IPS-15b (cell line): ENCODE measurements around the gene SNRNP48.

ENCODE experiments used
- H3K27me3 ChIP-seq: one replicate; pipeline ENCODE4 v1.6.1; 2013; ENCODE audit warnings: low read length; ENCODE audit not compliant: control insufficient read depth, insufficient read depth
- H3K36me3 ChIP-seq: one replicate; pipeline ENCODE4 v1.6.1; 2013; ENCODE audit warnings: low read length; ENCODE audit not compliant: control insufficient read depth, insufficient read depth
- H3K4me1 ChIP-seq: one replicate; pipeline ENCODE4 v1.6.1; 2013; ENCODE audit warnings: mild to moderate bottlenecking, low read length; ENCODE audit not compliant: control insufficient read depth, insufficient read depth
- H3K4me3 ChIP-seq: one replicate; pipeline ENCODE4 v1.5.1; 2013; ENCODE audit warnings: low read depth, low read length
- H3K9ac ChIP-seq: one replicate; pipeline ENCODE4 v1.6.1; 2013; ENCODE audit warnings: low read depth, mild to moderate bottlenecking, low read length
- H3K9me3 ChIP-seq: one replicate; pipeline ENCODE4 v1.6.1; 2013; ENCODE audit warnings: mild to moderate bottlenecking, low read length; ENCODE audit not compliant: control insufficient read depth, insufficient read depth

Gene SNRNP48

GRCh38 chr6:7615611-7616383 lies 25.8 kb downstream of the SNRNP48 start:
- Histone ChIP-seq H3K9ac (no peak overlapping the region), H3K9me3 (no peaks in the 10 kb centered on the region), H3K4me3 (no peak overlapping the region), H3K36me3 (no peaks in the 10 kb centered on the region), H3K27me3 (no peaks in the 10 kb centered on the region), H3K4me1 (no peaks in the 10 kb centered on the region)

- Histone ChIP-seq H3K9ac (no peak overlapping the region), H3K9me3 (no peaks in the 10 kb centered on the region), H3K36me3 (no peaks in the 10 kb centered on the region), H3K27me3 (no peaks in the 10 kb centered on the region), H3K4me3 (no peak overlapping the region), H3K4me1 (no peaks in the 10 kb centered on the region)
Observed at GRCh38 chr6:7617801-7618764, 28.1 kb downstream of the SNRNP48 start.

- Histone ChIP-seq H3K9ac (no peak overlapping the region), H3K36me3 (no peaks in the 10 kb centered on the region), H3K4me1 (peaks cover 3% of the 10 kb centered on the region), H3K9me3 (no peaks in the 10 kb centered on the region), H3K27me3 (no peaks in the 10 kb centered on the region), H3K4me3 (no peak overlapping the region)
Observed at GRCh38 chr6:7621761-7622160, 31.8 kb downstream of the SNRNP48 start.

- Histone ChIP-seq H3K9me3 (no peaks in the 10 kb centered on the region), H3K4me3 (no peak overlapping the region), H3K4me1 (peaks cover 3% of the 10 kb centered on the region), H3K9ac (no peak overlapping the region), H3K27me3 (no peaks in the 10 kb centered on the region), H3K36me3 (no peaks in the 10 kb centered on the region)
Observed at GRCh38 chr6:7624796-7625710, 35.1 kb downstream of the SNRNP48 start.

GRCh38 chr6:7628479-7628878 lies 38.5 kb downstream of the SNRNP48 start:
- H3K9me3 ChIP-seq, result no peaks in the 10 kb centered on the region
- H3K27me3 ChIP-seq, result no peaks in the 10 kb centered on the region
- no peaks in the 10 kb centered on the region for H3K36me3 ChIP-seq
- no peak overlapping the region for H3K4me3 ChIP-seq
- peaks cover 3% of the 10 kb centered on the region for H3K4me1 ChIP-seq
- no peak overlapping the region for H3K9ac ChIP-seq

- H3K27me3 ChIP-seq, result no peaks in the 10 kb centered on the region
- H3K9me3 ChIP-seq, result no peaks in the 10 kb centered on the region
- H3K4me1 ChIP-seq, result peaks cover 3% of the 10 kb centered on the region
Observed at GRCh38 chr6:7628909-7629308, 38.9 kb downstream of the SNRNP48 start.

GRCh38 chr6:7629321-7629720 lies 39.3 kb downstream of the SNRNP48 start:
- no peaks in the 10 kb centered on the region for H3K36me3 ChIP-seq
- H3K4me3 ChIP-seq, result no peak overlapping the region
- no peak overlapping the region for H3K9ac ChIP-seq
- H3K9me3 ChIP-seq, result no peaks in the 10 kb centered on the region
- peaks cover 3% of the 10 kb centered on the region for H3K4me1 ChIP-seq
- H3K27me3 ChIP-seq, result no peaks in the 10 kb centered on the region

More at GRCh38 chr6:7628909-7629308, 38.9 kb downstream of the SNRNP48 start:
- Histone ChIP-seq H3K4me3 (no peak overlapping the region), H3K9ac (no peak overlapping the region), H3K36me3 (no peaks in the 10 kb centered on the region)

- Histone ChIP-seq H3K27me3 (no peaks in the 10 kb centered on the region), H3K4me3 (no peak overlapping the region), H3K9me3 (no peaks in the 10 kb centered on the region)
Observed at GRCh38 chr6:7630792-7631191, 40.8 kb downstream of the SNRNP48 start.

GRCh38 chr6:7631466-7631865 lies 41.5 kb downstream of the SNRNP48 start:
- H3K9me3 ChIP-seq, result no peaks in the 10 kb centered on the region
- no peaks in the 10 kb centered on the region for H3K27me3 ChIP-seq

More at GRCh38 chr6:7630792-7631191, 40.8 kb downstream of the SNRNP48 start:
- Histone ChIP-seq H3K9ac (no peak overlapping the region), H3K4me1 (no peaks in the 10 kb centered on the region), H3K36me3 (no peaks in the 10 kb centered on the region)

GRCh38 chr6:7632501-7633290 lies 42.7 kb downstream of the SNRNP48 start:
- H3K27me3 ChIP-seq, result no peaks in the 10 kb centered on the region
- no peak overlapping the region for H3K4me3 ChIP-seq
- no peaks in the 10 kb centered on the region for H3K9me3 ChIP-seq
- no peaks in the 10 kb centered on the region for H3K4me1 ChIP-seq
- H3K36me3 ChIP-seq, result no peaks in the 10 kb centered on the region
- no peak overlapping the region for H3K9ac ChIP-seq

More at GRCh38 chr6:7631466-7631865, 41.5 kb downstream of the SNRNP48 start:
- Histone ChIP-seq H3K36me3 (no peaks in the 10 kb centered on the region), H3K4me1 (no peaks in the 10 kb centered on the region), H3K4me3 (no peak overlapping the region), H3K9ac (no peak overlapping the region)
